ENCODE results near the gene NEK10.

- TF ChIP-seq POLR2AphosphoS5 (IDR thresholded peaks at IDR 0.05) (no peak), POLR2A (IDR thresholded peaks at IDR 0.05) (no peak), CTCF (IDR thresholded peaks at IDR 0.05) (no peak), EP300 (IDR thresholded peaks at IDR 0.05) (no peak)
Measured at GRCh38 chr3:27125821-27126501, 243.2 kb downstream of the NEK10 start.
